Esophagus muscularis mucosa (tissue), 4 donors: ENCODE results near the gene FCSK. TPM values are rescaled to one million over a fixed set of nuclear protein-coding genes. Genes with fewer than 3 reads are reported as not detected.
A peak's percentile ranks its signal among the peaks of the same experiment; 100 is the strongest.

Experiments
- DNase-seq: peaks from one replicate; pipeline ENCODE4 v3.0.0-alpha.2; 2017; ENCODE audit errors: extremely low spot score
- H3K27ac ChIP-seq, 4 donors: fragments of 200-600 bp; sonication (generic); replicated peaks in 1 of 4; 1 replicate in 3 of 4; 2 replicates in 1 of 4; pipeline ENCODE4 v1.5.1; 2016 to 2019; ENCODE audit warnings: mild to moderate bottlenecking in 1 of 4
- H3K27me3 ChIP-seq, 4 donors: fragments of 200-600 bp; sonication (generic); one replicate each; pipeline versions ENCODE4 v1.5.1 to v1.6.0; 2016 to 2019
- H3K36me3 ChIP-seq, 4 donors: fragments of 200-600 bp; sonication (generic); one replicate each; pipeline ENCODE4 v1.5.1; 2016 to 2019
- H3K4me1 ChIP-seq, 4 donors: fragments of 200-600 bp; sonication (generic); one replicate each; pipeline ENCODE4 v1.5.1; 2016 to 2019
- H3K4me3 ChIP-seq, 4 donors: fragments of 200-600 bp; sonication (generic); 1 replicate in 2 of 4; 2 replicates in 2 of 4; pipeline ENCODE4 v1.5.1; 2016 to 2019; ENCODE audit warnings: mild to moderate bottlenecking in 4 of 4, moderate library complexity in 1 of 4
- H3K9me3 ChIP-seq, 4 donors: fragments of 200-600 bp; sonication (generic); 1 replicate in 3 of 4; 2 replicates in 1 of 4; pipeline ENCODE4 v1.5.1; 2016 to 2019
- CTCF ChIP-seq, 3 experiments: fragments of 200-600 bp in 2 of 3; fragments of 450-650 bp in 1 of 3; sonication (generic) in 2 of 3; IDR thresholded peaks; one replicate each; pipeline ENCODE4 v1.5.1; 2017 to 2019; ENCODE audit warnings: antibody characterized with exemption in 3 of 3, mild to moderate bottlenecking in 2 of 3, moderate library complexity in 1 of 3
- EP300 ChIP-seq: sonication (generic); formaldehyde crosslinking; IDR thresholded peaks from one replicate; pipeline ENCODE4 v1.6.1; 2017; ENCODE audit warnings: antibody characterized with exemption
- POLR2A ChIP-seq: fragments of 450-650 bp; IDR thresholded peaks from one replicate; pipeline ENCODE4 v1.6.1; 2017; ENCODE audit warnings: antibody characterized with exemption, moderate library complexity, mild to moderate bottlenecking, low read depth
- POLR2AphosphoS5 ChIP-seq, 2 donors: sonication (generic); formaldehyde crosslinking; IDR thresholded peaks; one replicate each; pipeline ENCODE4 v1.6.1; 2017; ENCODE audit warnings: antibody characterized with exemption in 2 of 2
- WGBS: methylation state at CpG from one replicate; pipeline ENCODE4 v1.1.5; 2018; 5-methylcytosine and 5-hydroxymethylcytosine counted together
- intact Hi-C: fragments of 100-400 bp; cut with DNase I; formaldehyde crosslinking; loops from one replicate; pipeline ENCODE4 v1.15.1; 2023
- total RNA-seq, 4 donors: library from RNA; depleted of rRNA; stranded (reverse); fragments of >200 nt; gene quantifications; one replicate each; pipeline versions ENCODE4 v1.1.0 to v1.2.1, GENCODE V29; 2016

The FCSK gene
- total RNA-seq, 4 donors from 2014 or later, result 8.3 to 13.7 (median 12.3) TPM

- WGBS, result 31% methylated on average over 3 of the region's 3 CpGs
- H3K4me3 ChIP-seq, result no peak overlapping the region
Observed at GRCh38 chr16:70432356-70432722, 22.1 kb upstream of the FCSK start.

GRCh38 chr16:70432723-70433457 is 21.5 kb upstream of the FCSK start:
- peaks cover 85 to 93% (median 89%) of the 10 kb centered on the region in 4 donors for H3K4me1 ChIP-seq
- peaks cover 0 to 6% (median 2%) of the 10 kb centered on the region in 4 donors for H3K36me3 ChIP-seq
- peak overlapping the region; percentile 63 to 74 (median 70) for H3K27ac ChIP-seq
- no peaks in the 10 kb centered on the region for H3K9me3 ChIP-seq
- TF ChIP-seq POLR2A, result no peak
- no peak for TF ChIP-seq CTCF (IDR thresholded peaks at IDR 0.05)
- no peak for TF ChIP-seq EP300
- no peak for TF ChIP-seq POLR2AphosphoS5 (IDR thresholded peaks at IDR 0.05)
- intact Hi-C loops, result no loop called here
- DNase-seq, result no peak
- 24% methylated on average over 12 of the region's 12 CpGs for WGBS
- peak overlapping the region; percentile 5 to 26 (median 12) for H3K4me3 ChIP-seq
- no peaks in the 10 kb centered on the region for H3K27me3 ChIP-seq

More at GRCh38 chr16:70432356-70432722, 22.1 kb upstream of the FCSK start:
- no peaks in the 10 kb centered on the region for H3K27me3 ChIP-seq
- no peak for DNase-seq
- H3K27ac ChIP-seq, result peak overlapping the region; percentile 63 to 74 (median 70)
- intact Hi-C loops, result no loop called here
- H3K36me3 ChIP-seq, result peaks cover 0 to 6% (median 2%) of the 10 kb centered on the region in 4 donors
- peaks cover 88 to 93% (median 91%) of the 10 kb centered on the region in 4 donors for H3K4me1 ChIP-seq
- TF ChIP-seq EP300 (no peak), POLR2AphosphoS5 (IDR thresholded peaks at IDR 0.05) (no peak), POLR2A (no peak), CTCF (IDR thresholded peaks at IDR 0.05) (no peak)
- H3K9me3 ChIP-seq, result no peaks in the 10 kb centered on the region

- Histone ChIP-seq H3K9me3 (no peaks in the 10 kb centered on the region), H3K27me3 (no peaks in the 10 kb centered on the region), H3K4me1 (peaks cover 78 to 92% (median 89%) of the 10 kb centered on the region in 4 donors), H3K27ac (peak overlapping the region; percentile 63 to 74 (median 70)), H3K36me3 (peaks cover 0 to 6% (median 2%) of the 10 kb centered on the region in 4 donors), H3K4me3 (no peak overlapping the region)
- WGBS, result 39% methylated on average over 5 of the region's 5 CpGs
- TF ChIP-seq POLR2AphosphoS5 (IDR thresholded peaks at IDR 0.05) (peak; percentile 32 to 67), CTCF (IDR thresholded peaks at IDR 0.05) (no peak)
- no peak for DNase-seq
- intact Hi-C loops, result no loop called here
Observed at GRCh38 chr16:70433458-70434103, 20.8 kb upstream of the FCSK start.

DNA sequence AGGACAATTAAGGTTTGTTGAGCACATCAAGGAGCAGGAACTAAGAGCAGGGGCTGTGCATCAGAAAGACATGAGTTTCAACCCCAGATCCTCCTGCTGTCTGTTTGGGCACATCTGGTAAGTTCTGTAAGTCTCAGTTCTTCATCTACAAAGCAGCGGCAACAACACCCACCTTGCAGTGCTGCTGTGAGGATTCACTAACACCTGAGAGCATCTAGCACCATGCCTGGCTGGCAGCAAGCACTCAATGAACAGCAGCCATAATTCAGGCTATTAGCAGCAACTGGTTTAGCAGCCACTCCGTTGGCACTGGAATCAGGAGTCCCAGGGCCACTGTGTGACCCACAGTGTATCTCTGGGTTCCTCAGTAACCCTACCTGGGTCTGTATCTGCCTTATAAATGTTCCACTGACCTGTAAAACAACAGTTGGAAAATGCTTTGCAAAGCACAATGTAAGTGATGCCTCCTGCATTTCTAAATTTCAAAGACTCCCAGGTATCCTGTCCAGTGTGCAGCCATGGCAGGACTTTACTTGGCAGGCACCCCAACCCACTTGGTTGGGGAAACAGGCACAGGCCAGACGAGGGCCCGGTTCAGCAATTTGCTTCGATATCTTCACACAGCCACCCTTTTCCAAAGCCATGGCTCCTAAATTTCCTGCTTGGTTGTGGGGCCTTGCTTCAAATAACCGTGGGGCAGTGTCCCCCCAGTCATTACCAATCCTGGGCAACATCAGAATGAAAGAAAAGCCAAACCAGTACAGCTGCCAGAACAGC is 19.7 kb upstream of the FCSK start:
- no peak for DNase-seq
- H3K36me3 ChIP-seq, result peaks cover 0 to 6% (median 2%) of the 10 kb centered on the region in 4 donors
- no peak for TF ChIP-seq POLR2AphosphoS5 (IDR thresholded peaks at IDR 0.05)
- TF ChIP-seq EP300, result no peak
- TF ChIP-seq CTCF (IDR thresholded peaks at IDR 0.05), result no peak
- no peak for TF ChIP-seq POLR2A
- H3K27me3 ChIP-seq, result no peaks in the 10 kb centered on the region
- H3K27ac ChIP-seq, result peak overlapping the region in 2 of 4 donors; percentile 66 to 74
- H3K9me3 ChIP-seq, result no peaks in the 10 kb centered on the region
- intact Hi-C loops, result no loop called here
- no peak overlapping the region for H3K4me3 ChIP-seq
- peaks cover 71 to 85% (median 82%) of the 10 kb centered on the region in 4 donors for H3K4me1 ChIP-seq
- WGBS, result 83% methylated on average over 6 of the region's 6 CpGs
